GM10266 (cell line): ENCODE measurements around the gene NLN.
"Not testable (repeated sequence)": the region's sequence is repeated elsewhere in the genome, so short reads cannot be mapped to it uniquely, and the experiment has no call there.

Experiments used
- DNase-seq: peaks from one replicate; pipeline ENCODE4 v3.0.0; 2012; ENCODE audit errors: extremely low spot score
- CTCF ChIP-seq: IDR thresholded peaks from 2 replicates; pipeline ENCODE4 v1.5.1; 2012; ENCODE audit warnings: mild to moderate bottlenecking, low read depth; ENCODE audit not compliant: control insufficient read depth, insufficient read depth; ENCODE audit errors: missing control alignments

The NLN gene

GRCh38 chr5:65862384-65862783 is 140.4 kb downstream of the NLN start:
- TF ChIP-seq CTCF = no peak
- DNase-seq = no peak

- no peak for TF ChIP-seq CTCF
- no peak for DNase-seq
Measured at GRCh38 chr5:65863747-65864146, 141.7 kb downstream of the NLN start.

GRCh38 chr5:65866837-65867521 is 145.0 kb downstream of the NLN start:
- no peak for DNase-seq
- TF ChIP-seq CTCF = no peak

GRCh38 chr5:65867542-65868195 is 145.7 kb downstream of the NLN start:
- no peak for DNase-seq
- no peak for TF ChIP-seq CTCF

- DNase-seq = no peak
- no peak for TF ChIP-seq CTCF
Measured at GRCh38 chr5:65868509-65868908, 146.5 kb downstream of the NLN start.

- TF ChIP-seq CTCF = no peak
- DNase-seq = no peak
Measured at GRCh38 chr5:65871182-65871581, 149.2 kb downstream of the NLN start.

- DNase-seq = not testable (repeated sequence)
Measured at GRCh38 chr5:65871776-65872175, 149.8 kb downstream of the NLN start.
